ENCODE results near the gene SLC19A2. TPM values are rescaled to one million over a fixed set of nuclear protein-coding genes. Genes with fewer than 3 reads are reported as not detected.

SLC19A2 gene
- total RNA-seq, 1 experiment from 2014 or later = 12.8 TPM

DNA sequence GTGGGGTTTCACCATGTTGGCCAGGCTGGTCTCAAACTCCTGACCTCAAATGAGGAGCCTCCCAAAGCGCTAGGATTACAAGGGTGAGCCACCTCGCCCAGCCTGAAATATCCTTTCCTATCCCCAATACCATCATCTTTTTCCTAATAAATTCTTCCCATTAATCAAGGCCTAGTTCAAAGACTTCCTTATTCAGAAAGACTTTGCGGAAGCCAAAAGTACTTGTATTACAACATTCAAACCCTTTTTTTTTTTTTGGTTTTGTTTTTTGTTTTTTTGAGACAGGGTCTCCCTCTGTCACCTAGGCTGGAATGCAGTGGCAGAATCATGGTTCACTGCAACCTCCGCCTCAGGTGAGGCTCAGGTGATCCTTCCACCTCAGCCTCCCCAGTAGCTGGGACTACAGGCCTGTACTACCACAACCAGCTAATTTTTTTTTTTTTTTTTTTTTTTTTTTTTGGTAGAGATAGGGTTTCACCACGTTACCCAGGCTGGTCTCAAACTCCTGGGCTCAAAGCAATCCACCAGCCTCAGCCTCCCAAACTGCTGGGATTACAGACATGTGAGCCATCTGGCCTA is 7.6 kb downstream of the SLC19A2 start:
- Histone ChIP-seq H2BK20ac (ENCODE audit: low read depth, low read length, poor library complexity, severe bottlenecking) (no peak overlapping the region), H3K23me2 (ENCODE audit: insufficient read length, low read depth, low read length, poor library complexity, severe bottlenecking) (no peaks in the 10 kb centered on the region), H2BK15ac (ENCODE audit: low read depth, low read length) (no peak overlapping the region), H3K4me2 (ENCODE audit: insufficient read depth, insufficient read length, low read length) (no peak overlapping the region), H3K4me1 (ENCODE audit: insufficient read depth, low read length) (peaks cover 7% of the 10 kb centered on the region; the same call in 1 of the 2 replicates), H3K27ac (ENCODE audit: insufficient read length, low read depth, low read length) (no peak overlapping the region), H2BK12ac (ENCODE audit: insufficient read length, low read depth, low read length) (no peak overlapping the region), H3K79me1 (ENCODE audit: insufficient read depth, low read depth, low read length, poor library complexity, severe bottlenecking) (peaks cover 6% of the 10 kb centered on the region), H4K91ac (ENCODE audit: insufficient read length, low read depth, low read length) (no peak overlapping the region), H3K56ac (ENCODE audit: insufficient read length, low read depth, low read length) (no peak overlapping the region), H2BK5ac (ENCODE audit: insufficient read length, low read length) (no peak overlapping the region), H3K23ac (ENCODE audit: insufficient read length, low read depth, low read length) (no peak overlapping the region), H3K27me3 (ENCODE audit: insufficient read depth, low read length) (no peaks in the 10 kb centered on the region), H2AK5ac (ENCODE audit: insufficient read length, low read length) (no peak overlapping the region), H3K18ac (ENCODE audit: insufficient read length, low read depth, low read length) (no peak overlapping the region), H3K9me3 (ENCODE audit: control insufficient read depth, low read depth, low read length) (no peaks in the 10 kb centered on the region), H4K5ac (ENCODE audit: insufficient read length, low read depth, low read length) (no peak overlapping the region), H4K20me1 (ENCODE audit: control insufficient read depth, insufficient read depth, insufficient read length) (no peaks in the 10 kb centered on the region), H3K14ac (ENCODE audit: insufficient read depth, low read length) (no peak overlapping the region), H2BK120ac (ENCODE audit: low read depth, low read length, poor library complexity, severe bottlenecking) (no peak overlapping the region), H3K79me2 (ENCODE audit: insufficient read depth, low read length) (peaks cover 10% of the 10 kb centered on the region; the same call in 1 of the 2 replicates), H3T11ph (ENCODE audit: low read length) (no peak overlapping the region), H2AFZ (ENCODE audit: low read length) (no peak overlapping the region), H3K4ac (ENCODE audit: low read depth, low read length) (no peak overlapping the region), H4K8ac (replicated peaks; ENCODE audit: insufficient read length, low read depth, low read length) (no peak overlapping the region), H3K9ac (ENCODE audit: extremely low read depth, insufficient read length, low read length) (no peak overlapping the region)
- no CpG with 5 or more reads among the region's 5 CpGs for WGBS (ENCODE audit: extremely low coverage, insufficient read length, low lambda C conversion rate)
- Mint-ChIP-seq H3K27me3 (ENCODE audit: low read depth) (no peaks in the 10 kb centered on the region), H3K4me1 (peaks cover 44 to 46% of the 10 kb centered on the region in 2 experiments), H3K27ac (no peak overlapping the region), H3K36me3 (ENCODE audit: insufficient read depth in 1 of 3, low read depth in 3 of 3) (peaks cover 13 to 15% (median 14%) of the 10 kb centered on the region in 3 experiments; a peak in 6 of 7 replicates), H3K9me3 (no peaks in the 10 kb centered on the region), H3K4me3 (no peak overlapping the region)
- no peak for DNase-seq
- TF ChIP-seq, protein P1, sequence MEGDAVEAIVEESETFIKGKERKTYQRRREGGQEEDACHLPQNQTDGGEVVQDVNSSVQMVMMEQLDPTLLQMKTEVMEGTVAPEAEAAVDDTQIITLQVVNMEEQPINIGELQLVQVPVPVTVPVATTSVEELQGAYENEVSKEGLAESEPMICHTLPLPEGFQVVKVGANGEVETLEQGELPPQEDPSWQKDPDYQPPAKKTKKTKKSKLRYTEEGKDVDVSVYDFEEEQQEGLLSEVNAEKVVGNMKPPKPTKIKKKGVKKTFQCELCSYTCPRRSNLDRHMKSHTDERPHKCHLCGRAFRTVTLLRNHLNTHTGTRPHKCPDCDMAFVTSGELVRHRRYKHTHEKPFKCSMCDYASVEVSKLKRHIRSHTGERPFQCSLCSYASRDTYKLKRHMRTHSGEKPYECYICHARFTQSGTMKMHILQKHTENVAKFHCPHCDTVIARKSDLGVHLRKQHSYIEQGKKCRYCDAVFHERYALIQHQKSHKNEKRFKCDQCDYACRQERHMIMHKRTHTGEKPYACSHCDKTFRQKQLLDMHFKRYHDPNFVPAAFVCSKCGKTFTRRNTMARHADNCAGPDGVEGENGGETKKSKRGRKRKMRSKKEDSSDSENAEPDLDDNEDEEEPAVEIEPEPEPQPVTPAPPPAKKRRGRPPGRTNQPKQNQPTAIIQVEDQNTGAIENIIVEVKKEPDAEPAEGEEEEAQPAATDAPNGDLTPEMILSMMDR (conservative IDR thresholded peaks at IDR 0.05) = no peak

Data from H9 (cell line).